ENCODE results near the gene HSPG2. TPM values are rescaled to one million over a fixed set of nuclear protein-coding genes. Genes with fewer than 3 reads are reported as not detected.
A peak's percentile ranks its signal among the peaks of the same experiment; 100 is the strongest.

The HSPG2 gene
- total and polyA plus RNA-seq, 9 of the 15 experiments (the other 6 are each of a cell fraction or from before 2014, with no cell fraction given): 0.14 to 160 (median 15.7) TPM

DNA sequence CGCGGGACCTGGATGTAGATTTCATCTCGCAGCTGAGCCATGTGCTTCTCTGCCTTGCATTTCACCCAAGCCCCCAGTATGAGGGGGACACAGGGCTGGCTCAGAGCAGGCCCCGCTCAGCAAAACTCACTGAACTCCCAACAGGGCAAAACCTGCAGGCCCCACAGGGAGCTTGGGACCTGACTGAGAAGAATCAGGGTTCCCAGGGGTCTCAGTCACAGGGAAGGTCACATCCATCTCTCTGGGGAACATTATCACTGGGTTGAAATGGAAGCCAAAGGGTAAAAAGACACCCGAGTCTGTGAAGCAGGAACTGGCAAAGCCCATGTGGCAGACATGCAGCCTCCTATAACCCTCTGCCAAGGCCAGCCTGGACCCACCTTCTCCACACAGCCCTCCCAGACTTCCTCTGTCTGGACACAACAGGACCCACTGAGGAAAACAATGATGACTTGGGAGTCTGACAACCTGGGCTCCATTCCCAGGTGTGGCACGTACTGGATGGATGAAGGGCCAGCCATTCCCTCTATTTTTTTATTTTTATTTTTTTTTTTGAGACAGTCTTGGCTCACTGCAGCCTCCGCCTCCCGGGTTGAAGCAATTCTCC, 11.7 kb downstream of the HSPG2 start (continued):
- TF ChIP-seq, protein P1, sequence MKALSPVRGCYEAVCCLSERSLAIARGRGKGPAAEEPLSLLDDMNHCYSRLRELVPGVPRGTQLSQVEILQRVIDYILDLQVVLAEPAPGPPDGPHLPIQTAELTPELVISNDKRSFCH (CRISPR knock-in tag; IDR thresholded peaks at IDR 0.05): no peak
- TF ChIP-seq, protein P1 (tag; IDR thresholded peaks at IDR 0.05): no peak
- no peak for TF ChIP-seq FOXK1 (CRISPR knock-in tag; IDR thresholded peaks at IDR 0.05; ENCODE audit: borderline replicate concordance)
- TF ChIP-seq, protein P2, sequence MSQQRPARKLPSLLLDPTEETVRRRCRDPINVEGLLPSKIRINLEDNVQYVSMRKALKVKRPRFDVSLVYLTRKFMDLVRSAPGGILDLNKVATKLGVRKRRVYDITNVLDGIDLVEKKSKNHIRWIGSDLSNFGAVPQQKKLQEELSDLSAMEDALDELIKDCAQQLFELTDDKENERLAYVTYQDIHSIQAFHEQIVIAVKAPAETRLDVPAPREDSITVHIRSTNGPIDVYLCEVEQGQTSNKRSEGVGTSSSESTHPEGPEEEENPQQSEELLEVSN (IDR thresholded peaks at IDR 0.05; ENCODE audit: borderline replicate concordance in 1 of 2, extremely low read depth in 1 of 2, insufficient read depth in 1 of 2, insufficient read length in 1 of 2, low read depth in 1 of 2, low read length in 1 of 2, poor library complexity in 1 of 2, severe bottlenecking in 1 of 2): peak in 1 of 2 experiments; percentile 39
- TF ChIP-seq, protein P3, sequence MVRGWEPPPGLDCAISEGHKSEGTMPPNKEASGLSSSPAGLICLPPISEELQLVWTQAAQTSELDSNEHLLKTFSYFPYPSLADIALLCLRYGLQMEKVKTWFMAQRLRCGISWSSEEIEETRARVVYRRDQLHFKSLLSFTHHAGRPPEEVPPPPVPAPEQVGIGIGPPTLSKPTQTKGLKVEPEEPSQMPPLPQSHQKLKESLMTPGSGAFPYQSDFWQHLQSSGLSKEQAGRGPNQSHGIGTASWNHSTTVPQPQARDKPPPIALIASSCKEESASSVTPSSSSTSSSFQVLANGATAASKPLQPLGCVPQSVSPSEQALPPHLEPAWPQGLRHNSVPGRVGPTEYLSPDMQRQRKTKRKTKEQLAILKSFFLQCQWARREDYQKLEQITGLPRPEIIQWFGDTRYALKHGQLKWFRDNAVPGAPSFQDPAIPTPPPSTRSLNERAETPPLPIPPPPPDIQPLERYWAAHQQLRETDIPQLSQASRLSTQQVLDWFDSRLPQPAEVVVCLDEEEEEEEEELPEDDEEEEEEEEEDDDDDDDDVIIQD (CRISPR knock-in tag; IDR thresholded peaks at IDR 0.05): no peak
